Endodermal cell (in vitro differentiated cells): ENCODE data around the gene ADGRD1. TPM values are rescaled to one million over a fixed set of nuclear protein-coding genes. Genes with fewer than 3 reads are reported as not detected.

Experiments used
- DNase-seq: peaks from one replicate; pipeline ENCODE4 v3.0.0-alpha.2; 2017
- H3K27ac ChIP-seq: 2 replicates; pipeline ENCODE4 v1.5.1; 2013; ENCODE audit warnings: mild to moderate bottlenecking, low read depth, low read length, moderate library complexity
- H3K27me3 ChIP-seq: 2 replicates; pipeline ENCODE4 v1.6.1; 2013; ENCODE audit warnings: mild to moderate bottlenecking, low read length, moderate library complexity; ENCODE audit not compliant: insufficient read depth, control insufficient read depth, poor library complexity, severe bottlenecking
- H3K36me3 ChIP-seq: 2 replicates; pipeline ENCODE4 v1.7.0; 2013; ENCODE audit warnings: mild to moderate bottlenecking, low read length, moderate library complexity; ENCODE audit not compliant: control insufficient read depth, insufficient read depth
- H3K4me1 ChIP-seq: one replicate; pipeline ENCODE4 v1.7.0; 2013; ENCODE audit warnings: low read length; ENCODE audit not compliant: control insufficient read depth, insufficient read depth
- H3K4me3 ChIP-seq: 2 replicates; pipeline ENCODE4 v1.5.1; 2013; ENCODE audit warnings: mild to moderate bottlenecking, low read length, moderate library complexity
- H3K9ac ChIP-seq: 2 replicates; pipeline ENCODE4 v1.6.1; 2013; ENCODE audit warnings: mild to moderate bottlenecking, low read length, moderate library complexity; ENCODE audit not compliant: poor library complexity, severe bottlenecking; ENCODE audit errors: extremely low read depth
- H3K9me3 ChIP-seq: 2 replicates; pipeline ENCODE4 v1.6.1; 2013; ENCODE audit warnings: mild to moderate bottlenecking, low read length, moderate library complexity; ENCODE audit not compliant: control insufficient read depth
- H3K27ac Mint-ChIP-seq: 2 replicates; pipeline ENCODE4 v1.8.0; 2020; ENCODE audit warnings: mixed read lengths
- H3K27me3 Mint-ChIP-seq: 2 replicates; pipeline ENCODE4 v1.8.0; 2021; ENCODE audit warnings: mild to moderate bottlenecking, mixed read lengths; ENCODE audit not compliant: insufficient read depth
- H3K36me3 Mint-ChIP-seq: 2 replicates; pipeline ENCODE4 v1.8.0; 2020; ENCODE audit warnings: low read depth, mixed read lengths
- H3K4me1 Mint-ChIP-seq: 2 replicates; pipeline ENCODE4 v1.8.0; 2020; ENCODE audit warnings: mixed read lengths
- H3K4me3 Mint-ChIP-seq: 2 replicates; pipeline ENCODE4 v1.8.0; 2020; ENCODE audit warnings: mild to moderate bottlenecking, moderate library complexity, mixed read lengths
- H3K9me3 Mint-ChIP-seq: 2 replicates; pipeline ENCODE4 v1.8.0; 2020; ENCODE audit warnings: mild to moderate bottlenecking, mixed read lengths
- CTCF ChIP-seq: fragments of 200-600 bp; sonication (generic); conservative IDR thresholded peaks from 2 replicates; pipeline ENCODE4 v1.5.0; 2021; ENCODE audit warnings: antibody characterized with exemption, mild to moderate bottlenecking
- WGBS, 2 experiments: methylation state at CpG; one replicate each; pipeline versions ENCODE4 v1.1.5 to v1.1.7; 2013; ENCODE audit warnings: missing lambda C conversion rate in 2 of 2, mixed read lengths in 1 of 2; ENCODE audit not compliant: insufficient coverage in 1 of 2, insufficient read length in 1 of 2; 5-methylcytosine and 5-hydroxymethylcytosine counted together
- total RNA-seq, 2 donors: library from RNA; stranded (reverse); fragmentation: NEBNext Ultra II Directional in 1 of 2; extraction: Animal tissue kit (Norgen Biotek cat#: 25700) in 1 of 2; gene quantifications; 2 replicates in 1 of 2; 3 replicates in 1 of 2; pipeline ENCODE4 v1.2.1, GENCODE V29; 2021

Gene ADGRD1
- total RNA-seq, 2 donors from 2014 or later, result 1.3 to 2.9 TPM

- H3K4me3 ChIP-seq, result no peak overlapping the region
- H3K36me3 ChIP-seq, result no peaks in the 10 kb centered on the region
- Mint-ChIP-seq H3K9me3 (no peaks in the 10 kb centered on the region), H3K4me3 (no peak overlapping the region), H3K4me1 (peaks cover 6% of the 10 kb centered on the region), H3K36me3 (no peaks in the 10 kb centered on the region), H3K27me3 (no peaks in the 10 kb centered on the region), H3K27ac (no peak overlapping the region)
- no peak for TF ChIP-seq CTCF
- DNase-seq, result no peak
- no peak overlapping the region for H3K9ac ChIP-seq
- H3K27ac ChIP-seq, result no peak overlapping the region
- no peaks in the 10 kb centered on the region for H3K9me3 ChIP-seq
- no peaks in the 10 kb centered on the region for H3K27me3 ChIP-seq
- H3K4me1 ChIP-seq, result no peaks in the 10 kb centered on the region
- 87 to 95% methylated on average over 6 of the region's 6 CpGs for WGBS, 2 experiments
Measured at GRCh38 chr12:131053567-131053966, 99.9 kb downstream of the ADGRD1 start.

GRCh38 chr12:131054345-131055092 is 100.8 kb downstream of the ADGRD1 start:
- H3K27me3 Mint-ChIP-seq, result no peaks in the 10 kb centered on the region
- no peaks in the 10 kb centered on the region for H3K4me1 ChIP-seq

GRCh38 chr12:131055093-131055465 is 101.4 kb downstream of the ADGRD1 start:
- Histone ChIP-seq H3K27me3 (no peaks in the 10 kb centered on the region), H3K4me3 (no peak overlapping the region), H3K4me1 (no peaks in the 10 kb centered on the region), H3K9me3 (no peaks in the 10 kb centered on the region), H3K36me3 (no peaks in the 10 kb centered on the region), H3K9ac (no peak overlapping the region), H3K27ac (no peak overlapping the region)
- WGBS, 2 experiments, result 91 to 92% methylated on average over 8 to 9 of the region's 9 CpGs
- H3K27me3 Mint-ChIP-seq, result no peaks in the 10 kb centered on the region
- no peak overlapping the region for H3K4me3 Mint-ChIP-seq
- H3K4me1 Mint-ChIP-seq, result peaks cover 6% of the 10 kb centered on the region
- DNase-seq, result peak; percentile 13
- no peaks in the 10 kb centered on the region for H3K9me3 Mint-ChIP-seq
- no peak overlapping the region for H3K27ac Mint-ChIP-seq
- no peak for TF ChIP-seq CTCF
- H3K36me3 Mint-ChIP-seq, result no peaks in the 10 kb centered on the region

More at GRCh38 chr12:131054345-131055092, 100.8 kb downstream of the ADGRD1 start:
- H3K36me3 ChIP-seq, result no peaks in the 10 kb centered on the region
- H3K9me3 ChIP-seq, result no peaks in the 10 kb centered on the region
- H3K4me1 Mint-ChIP-seq, result peaks cover 6% of the 10 kb centered on the region
- WGBS, 2 experiments, result 90 to 93% methylated on average over 14 to 19 of the region's 19 CpGs
- no peak for TF ChIP-seq CTCF
- H3K36me3 Mint-ChIP-seq, result no peaks in the 10 kb centered on the region
- H3K27me3 ChIP-seq, result no peaks in the 10 kb centered on the region
- H3K9ac ChIP-seq, result no peak overlapping the region
- H3K4me3 Mint-ChIP-seq, result no peak overlapping the region
- H3K27ac Mint-ChIP-seq, result no peak overlapping the region
- no peak overlapping the region for H3K27ac ChIP-seq
- DNase-seq, result no peak
- no peak overlapping the region for H3K4me3 ChIP-seq
- H3K9me3 Mint-ChIP-seq, result no peaks in the 10 kb centered on the region
